MM.1S (cell line): Measurements from ENCODE around the gene BEND6.

Experiments used
- DNase-seq: peaks from one replicate; pipeline ENCODE4 v3.0.0-alpha.2; 2015
- H2AFZ ChIP-seq: fragments of 300-600 bp; sonication (generic); 2 replicates; pipeline ENCODE4 v1.6.0; 2016; ENCODE audit warnings: antibody characterized with exemption, low read length
- H3F3A ChIP-seq: fragments of 300-600 bp; sonication (generic); 2 replicates; pipeline ENCODE4 v1.6.1; 2016; ENCODE audit warnings: mild to moderate bottlenecking, antibody characterized with exemption, low read length, moderate library complexity, mixed read lengths; ENCODE audit not compliant: insufficient read depth
- H3K27ac ChIP-seq: fragments of 300-600 bp; sonication (generic); 2 replicates; pipeline ENCODE4 v1.5.1; 2016; ENCODE audit warnings: mild to moderate bottlenecking, low read length
- H3K27me3 ChIP-seq: fragments of 300-600 bp; sonication (generic); replicated peaks from 2 replicates; pipeline ENCODE4 v1.6.0; 2016; ENCODE audit warnings: low read length; ENCODE audit not compliant: insufficient read depth
- H3K36me3 ChIP-seq: fragments of 300-600 bp; sonication (generic); replicated peaks from 2 replicates; pipeline ENCODE4 v1.6.1; 2016; ENCODE audit warnings: mild to moderate bottlenecking, low read length, mixed read lengths; ENCODE audit not compliant: insufficient read depth
- H3K4me1 ChIP-seq: fragments of 300-600 bp; sonication (generic); 2 replicates; pipeline ENCODE4 v1.6.1; 2016; ENCODE audit warnings: low read length, mixed read lengths
- H3K4me2 ChIP-seq: fragments of 300-600 bp; sonication (generic); 2 replicates; pipeline ENCODE4 v1.6.0; 2016; ENCODE audit warnings: low read depth, low read length
- H3K4me3 ChIP-seq: fragments of 300-600 bp; sonication (generic); 2 replicates; pipeline ENCODE4 v1.5.1; 2016; ENCODE audit warnings: low read length, mixed read lengths
- H3K79me2 ChIP-seq: fragments of 300-600 bp; sonication (generic); 2 replicates; pipeline ENCODE4 v1.6.1; 2016; ENCODE audit warnings: mixed run types, low read length, mixed read lengths
- H3K9ac ChIP-seq: fragments of 300-600 bp; sonication (generic); 2 replicates; pipeline ENCODE4 v1.6.1; 2016; ENCODE audit warnings: low read length, mixed read lengths
- H3K9me2 ChIP-seq: fragments of 300-600 bp; sonication (generic); replicated peaks from 2 replicates; pipeline ENCODE4 v1.6.1; 2016; ENCODE audit warnings: mild to moderate bottlenecking, low read length, mixed read lengths; ENCODE audit not compliant: insufficient read depth
- H3K9me3 ChIP-seq: fragments of 300-600 bp; sonication (generic); replicated peaks from 2 replicates; pipeline ENCODE4 v1.6.1; 2016; ENCODE audit warnings: mild to moderate bottlenecking, low read length, mixed read lengths; ENCODE audit not compliant: insufficient read depth
- H4K20me1 ChIP-seq: fragments of 300-600 bp; sonication (generic); 2 replicates; pipeline ENCODE4 v1.6.1; 2016; ENCODE audit warnings: mild to moderate bottlenecking, low read length, moderate library complexity, mixed read lengths; ENCODE audit not compliant: insufficient read depth
- CTCF ChIP-seq: fragments of 300-600 bp; sonication (generic); IDR thresholded peaks from 2 replicates; pipeline ENCODE4 v1.5.1; 2016; ENCODE audit warnings: antibody characterized with exemption, low read length, mixed read lengths
- EZH2 ChIP-seq: fragments of 300-600 bp; sonication (generic); optimal IDR thresholded peaks from 2 replicates; pipeline ENCODE3; 2017; ENCODE audit warnings: low read depth, mild to moderate bottlenecking, antibody characterized with exemption, low read length, mixed read lengths
- EZH2phosphoT487 ChIP-seq: fragments of 300-600 bp; sonication (generic); IDR thresholded peaks from 2 replicates; pipeline ENCODE4 v1.6.1; 2018; ENCODE audit warnings: antibody characterized with exemption, low read length

Gene BEND6

GRCh38 chr6:57064809-57065208 lies 109.9 kb downstream of the BEND6 start:
- Histone ChIP-seq H3K9ac (no peak overlapping the region), H2AFZ (no peak overlapping the region), H3K36me3 (no peaks in the 10 kb centered on the region; the same call in 1 of the 2 replicates), H3K4me1 (no peaks in the 10 kb centered on the region), H3K9me3 (no peaks in the 10 kb centered on the region), H3K27ac (no peak overlapping the region), H3K27me3 (no peaks in the 10 kb centered on the region), H3F3A (no peaks in the 10 kb centered on the region), H3K4me2 (no peak overlapping the region), H3K79me2 (no peaks in the 10 kb centered on the region), H4K20me1 (no peaks in the 10 kb centered on the region), H3K9me2 (no peaks in the 10 kb centered on the region), H3K4me3 (no peak overlapping the region)
- TF ChIP-seq EZH2: no peak
- no peak for TF ChIP-seq EZH2phosphoT487
- no peak for TF ChIP-seq CTCF
- no peak for DNase-seq

DNA sequence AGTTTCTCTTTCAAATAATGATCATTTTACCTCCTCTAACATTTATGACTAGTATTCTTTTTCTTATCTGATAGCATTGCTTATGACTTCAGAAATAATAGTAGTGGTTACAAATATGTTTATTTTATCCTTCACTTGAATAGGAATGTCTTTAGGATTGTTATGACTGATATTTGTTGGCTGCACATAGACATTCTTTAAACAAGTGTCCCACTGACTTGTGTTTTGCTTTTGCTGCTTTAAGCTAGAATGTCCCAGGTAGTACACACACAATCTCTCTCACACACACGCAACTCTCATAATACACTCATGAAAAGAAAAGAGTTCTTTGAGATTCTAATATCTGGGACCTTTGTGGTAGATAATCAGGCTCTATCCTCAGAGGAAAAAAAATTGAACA lies 113.2 kb downstream of the BEND6 start:
- H3K4me1 ChIP-seq: no peaks in the 10 kb centered on the region

GRCh38 chr6:57069228-57069627 lies 114.3 kb downstream of the BEND6 start:
- H3K27ac ChIP-seq: no peak overlapping the region
- TF ChIP-seq CTCF (no peak), EZH2phosphoT487 (no peak), EZH2 (no peak)
- no peaks in the 10 kb centered on the region for H3K9me3 ChIP-seq
- no peaks in the 10 kb centered on the region for H3K27me3 ChIP-seq
- no peaks in the 10 kb centered on the region for H3K4me1 ChIP-seq
- H3K79me2 ChIP-seq: no peaks in the 10 kb centered on the region
- no peaks in the 10 kb centered on the region for H3K9me2 ChIP-seq
- H3F3A ChIP-seq: no peaks in the 10 kb centered on the region
- no peaks in the 10 kb centered on the region for H4K20me1 ChIP-seq
- no peak overlapping the region for H3K4me3 ChIP-seq
- H3K4me2 ChIP-seq: no peak overlapping the region
- H2AFZ ChIP-seq: no peak overlapping the region
- H3K9ac ChIP-seq: no peak overlapping the region
- no peaks in the 10 kb centered on the region for H3K36me3 ChIP-seq
- no peak for DNase-seq

More for the DNA sequence above, 113.2 kb downstream of the BEND6 start:
- Histone ChIP-seq H3K4me2 (no peak overlapping the region), H3K9me3 (no peaks in the 10 kb centered on the region), H3K27me3 (no peaks in the 10 kb centered on the region), H4K20me1 (no peaks in the 10 kb centered on the region), H3K36me3 (no peaks in the 10 kb centered on the region), H3K79me2 (no peaks in the 10 kb centered on the region), H2AFZ (no peak overlapping the region), H3F3A (no peaks in the 10 kb centered on the region), H3K9ac (no peak overlapping the region), H3K27ac (no peak overlapping the region), H3K9me2 (no peaks in the 10 kb centered on the region), H3K4me3 (no peak overlapping the region)
- no peak for DNase-seq
- no peak for TF ChIP-seq CTCF

- Histone ChIP-seq H3K4me3 (no peak overlapping the region), H2AFZ (no peak overlapping the region), H3K36me3 (no peaks in the 10 kb centered on the region), H3K79me2 (no peaks in the 10 kb centered on the region), H3K27ac (no peak overlapping the region), H4K20me1 (no peaks in the 10 kb centered on the region), H3K9ac (no peak overlapping the region), H3K4me2 (no peak overlapping the region), H3K9me2 (no peaks in the 10 kb centered on the region), H3K4me1 (no peaks in the 10 kb centered on the region), H3F3A (no peaks in the 10 kb centered on the region), H3K27me3 (no peaks in the 10 kb centered on the region), H3K9me3 (no peaks in the 10 kb centered on the region)
- TF ChIP-seq EZH2: no peak
- no peak for TF ChIP-seq EZH2phosphoT487
- TF ChIP-seq CTCF: no peak
- no peak for DNase-seq
These were observed 115.0 kb downstream of the BEND6 start for GRCh38 chr6:57069920-57070331.
